Stimulated activated CD8-positive, alpha-beta memory T cell treated with anti-CD3 and anti-CD28 coated beads, Interleukin-4, amount 100 ng/mL, for 4 hours (primary cell): ENCODE results near the gene RBL2.
A peak's percentile ranks its signal among the peaks of the same experiment; 100 is the strongest.

Experiments
- DNase-seq, 2 donors: peaks; one replicate each; pipeline ENCODE4 v3.0.0-alpha.2; 2020; ENCODE audit warnings: low read depth in 2 of 2, low spot score in 1 of 2

Gene RBL2

GRCh38 chr16:53446090-53446489 lies 11.8 kb downstream of the RBL2 start:
- DNase-seq = no peak

- no peak for DNase-seq
These were observed 15.7 kb downstream of the RBL2 start for GRCh38 chr16:53449816-53450517.

GRCh38 chr16:53453928-53454327 lies 19.7 kb downstream of the RBL2 start:
- DNase-seq = no peak

- no peak for DNase-seq
These were observed 22.4 kb downstream of the RBL2 start for GRCh38 chr16:53456625-53457024.

DNA sequence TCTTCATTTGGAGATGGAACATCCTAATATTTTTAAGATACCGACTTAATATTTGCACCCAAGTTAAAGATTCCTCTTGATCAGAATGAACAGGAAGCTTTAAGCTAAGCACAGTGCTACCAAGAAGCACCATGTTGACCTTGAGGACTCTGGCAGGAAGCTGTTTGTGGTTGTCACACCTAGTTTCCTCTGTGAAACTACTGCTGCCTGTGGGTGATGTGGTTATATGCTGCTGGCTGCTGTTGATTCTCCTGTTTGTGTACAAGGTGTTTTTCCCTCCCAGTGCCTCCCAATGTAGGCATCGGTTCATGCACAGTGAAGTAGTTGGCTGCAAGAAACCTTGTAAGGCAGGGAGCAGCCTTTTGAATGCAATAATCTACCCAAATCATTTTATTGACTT lies 23.4 kb downstream of the RBL2 start:
- DNase-seq = peak in 1 of 2 donors; percentile 41

- DNase-seq = no peak
These were observed 24.4 kb downstream of the RBL2 start for GRCh38 chr16:53458635-53459034.

DNA sequence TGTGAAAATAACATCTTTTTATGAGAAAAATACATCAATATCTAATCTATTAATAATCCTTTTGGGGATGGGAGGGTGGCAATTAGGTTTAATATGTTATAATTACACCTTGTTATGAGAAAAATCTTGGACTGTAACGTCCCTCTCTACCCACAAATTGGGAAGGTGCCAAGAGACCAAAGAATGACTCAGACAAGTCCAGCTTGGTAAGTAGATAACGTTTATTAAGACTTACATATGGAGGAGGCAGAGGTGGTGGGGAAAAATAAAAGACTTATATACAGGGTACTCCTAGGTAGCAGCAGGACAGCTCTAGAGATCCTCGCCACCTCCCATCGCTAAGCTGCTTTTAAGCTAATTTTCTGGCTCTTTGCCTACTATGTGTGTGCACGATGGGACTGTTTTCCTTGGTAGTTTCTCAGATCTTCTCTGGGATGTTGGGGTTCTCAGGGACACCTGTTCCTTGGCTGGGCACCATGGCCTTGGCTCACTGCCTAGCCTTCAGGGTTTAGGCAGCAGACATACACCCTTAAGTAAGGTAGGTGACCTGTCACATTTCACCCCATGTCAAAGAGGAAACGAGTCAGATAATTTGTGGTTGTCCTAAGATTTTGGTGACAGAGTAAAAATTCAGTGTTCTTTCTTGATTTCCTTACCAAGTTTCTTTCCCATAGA lies 31.5 kb downstream of the RBL2 start:
- no peak for DNase-seq

DNA sequence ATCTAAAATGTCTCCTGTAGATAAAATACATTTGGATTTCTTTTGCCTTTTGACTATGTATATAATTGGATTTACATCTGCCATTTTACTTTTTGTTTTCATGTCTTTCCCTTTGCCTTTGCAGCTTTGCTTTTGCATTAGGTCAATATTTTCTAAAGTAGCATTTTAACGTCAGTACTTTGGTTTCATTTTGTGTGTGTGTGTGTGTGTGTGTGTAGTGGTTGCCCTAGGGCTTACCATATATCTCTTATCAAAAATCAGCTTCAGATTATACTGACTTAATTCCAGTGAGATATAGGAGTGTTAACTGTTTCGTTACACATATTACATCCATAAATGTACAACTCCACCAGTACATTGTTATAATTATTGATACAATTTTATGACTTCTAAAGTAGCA lies 42.6 kb downstream of the RBL2 start:
- no peak for DNase-seq

DNA sequence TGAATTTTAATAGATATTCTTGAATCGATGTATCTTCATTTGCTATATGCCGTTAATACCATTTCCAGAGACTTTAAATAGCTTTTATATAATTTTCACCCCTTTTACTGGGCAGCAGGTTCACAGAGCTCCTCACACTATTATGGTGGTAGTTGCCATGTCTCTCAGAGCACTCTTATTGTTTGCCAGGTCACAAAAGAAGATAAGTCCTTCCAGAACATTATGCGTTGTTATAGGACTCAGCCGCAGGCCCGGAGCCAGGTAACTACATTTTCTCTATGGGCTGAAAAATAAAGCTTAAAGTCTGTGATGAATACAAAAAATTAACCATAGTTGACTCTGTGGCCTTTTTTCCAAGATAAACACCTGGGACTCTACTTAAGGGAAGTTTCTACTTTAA lies 44.7 kb downstream of the RBL2 start:
- DNase-seq = no peak

GRCh38 chr16:53480394-53480793 lies 46.1 kb downstream of the RBL2 start:
- no peak for DNase-seq

- no peak for DNase-seq
These were observed 47.9 kb downstream of the RBL2 start for GRCh38 chr16:53482123-53482522.

DNA sequence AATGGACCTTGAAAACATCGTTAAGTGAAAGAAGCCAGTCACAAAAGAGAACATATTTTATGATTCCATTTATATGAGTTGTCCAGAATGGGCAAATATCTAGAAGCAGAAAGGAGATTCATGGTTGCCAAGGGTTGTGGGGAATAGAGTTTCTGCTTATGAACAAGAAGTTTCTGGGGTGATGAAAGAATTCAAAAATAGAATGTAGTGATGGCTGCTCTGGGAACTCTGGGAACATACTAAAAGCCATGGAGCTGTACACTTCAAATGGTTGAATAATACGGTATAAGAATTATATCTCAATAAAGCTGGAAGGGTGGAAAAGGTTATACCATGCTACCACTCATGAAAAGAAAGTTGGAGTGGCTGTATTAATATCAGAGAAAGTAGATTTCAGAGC lies 50.3 kb downstream of the RBL2 start:
- DNase-seq = no peak

DNA sequence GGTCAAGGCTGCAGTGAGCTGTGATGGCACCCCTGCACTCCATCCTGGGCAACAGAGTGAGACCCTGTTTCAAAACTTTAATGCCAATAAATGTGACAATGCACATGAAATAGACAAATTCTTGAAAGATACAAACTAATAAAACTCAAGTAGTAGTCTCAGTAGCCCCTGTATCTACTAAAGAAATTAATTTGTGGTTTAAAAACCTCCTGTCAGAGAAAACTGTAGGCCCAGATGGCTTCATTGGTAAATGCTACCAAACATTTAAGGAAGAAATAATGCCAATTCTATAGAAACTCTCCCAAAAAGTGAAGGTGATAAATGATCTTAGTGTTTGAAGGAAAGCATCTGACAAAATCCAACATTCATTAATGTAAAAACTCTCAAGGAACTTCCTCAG lies 52.0 kb downstream of the RBL2 start:
- no peak for DNase-seq

- no peak for DNase-seq
These were observed 55.5 kb downstream of the RBL2 start for GRCh38 chr16:53489755-53490154.

DNA sequence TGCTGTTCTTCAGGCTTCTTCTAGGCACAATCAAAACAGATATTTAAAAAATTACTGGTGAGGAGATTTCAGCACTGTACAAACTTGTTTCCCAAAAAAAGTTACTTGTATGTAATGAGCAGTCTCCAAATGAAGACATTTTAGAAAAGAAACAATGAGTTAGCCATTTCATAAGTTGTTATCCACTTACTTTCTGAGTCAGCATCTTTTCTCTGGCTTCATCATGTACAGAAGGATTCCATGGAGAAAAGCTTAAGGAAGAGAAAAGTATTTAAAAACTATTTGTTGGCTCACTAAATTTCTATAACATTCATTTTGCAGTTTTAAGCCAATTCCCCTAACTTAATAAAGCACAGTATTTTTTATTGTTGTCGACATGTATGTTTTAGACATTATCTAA lies 58.2 kb downstream of the RBL2 start:
- no peak for DNase-seq

DNA sequence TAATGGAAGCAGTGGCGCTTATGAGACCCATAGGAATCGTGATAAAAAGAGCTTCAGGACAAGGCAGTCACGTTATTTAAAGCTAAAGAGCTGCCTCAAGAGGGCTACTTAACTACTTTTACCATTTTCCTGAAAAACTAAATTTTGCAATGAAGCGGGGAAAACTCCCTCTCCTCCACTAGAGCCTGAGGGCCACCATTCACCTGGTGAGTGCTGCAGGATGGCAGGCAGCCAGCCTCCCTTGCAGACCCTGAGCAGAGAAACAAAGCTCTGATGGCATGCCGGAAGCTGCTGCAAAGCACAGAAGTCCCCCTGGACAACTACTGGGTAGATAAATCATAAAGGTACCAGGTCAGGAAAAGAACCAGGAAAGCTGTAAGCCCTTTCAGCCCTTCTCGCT lies 60.4 kb downstream of the RBL2 start:
- DNase-seq = no peak

DNA sequence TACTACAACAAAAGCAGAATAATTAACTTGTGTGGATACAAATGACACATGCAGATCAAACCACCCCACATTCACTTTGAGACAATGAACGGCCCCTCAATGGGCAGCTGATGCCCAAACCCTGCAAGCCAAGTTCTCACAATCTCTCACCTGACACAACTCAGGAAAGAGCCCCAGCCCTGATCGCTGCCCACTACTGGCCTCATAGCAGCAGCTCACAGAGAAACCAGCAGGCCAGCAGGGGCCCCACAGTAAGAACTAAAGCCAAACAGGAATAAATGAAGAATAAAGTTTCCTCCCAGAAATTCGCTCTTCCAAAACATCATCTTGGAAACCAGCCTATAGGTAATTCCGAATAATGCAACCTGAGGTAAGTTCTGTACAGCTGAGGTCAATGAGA lies 61.1 kb downstream of the RBL2 start:
- no peak for DNase-seq

- DNase-seq = no peak
These were observed 64.7 kb downstream of the RBL2 start for GRCh38 chr16:53498984-53499383.

GRCh38 chr16:53501216-53501859 lies 67.1 kb downstream of the RBL2 start:
- DNase-seq = no peak

GRCh38 chr16:53502331-53503269 lies 68.3 kb downstream of the RBL2 start, which contains the start of gene AKTIP:
Gene AKTIP (minus strand): TSS chr16:53503209. CDS start chr16:53500259, 2,950 bp downstream.
- no peak for DNase-seq

- peak; percentile 98 to 100 for DNase-seq
These were observed 69.1 kb downstream of the RBL2 start for GRCh38 chr16:53503270-53503923.
